ENCODE data around the gene VAPA. TPM values are rescaled to one million over a fixed set of nuclear protein-coding genes. Genes with fewer than 3 reads are reported as not detected.
A peak's percentile ranks its signal among the peaks of the same experiment; 100 is the strongest.

The VAPA gene
- total and polyA plus RNA-seq, 9 of the 15 experiments (the other 6 are each of a cell fraction or from before 2014, with no cell fraction given) = 219 to 902 (median 526) TPM

DNA sequence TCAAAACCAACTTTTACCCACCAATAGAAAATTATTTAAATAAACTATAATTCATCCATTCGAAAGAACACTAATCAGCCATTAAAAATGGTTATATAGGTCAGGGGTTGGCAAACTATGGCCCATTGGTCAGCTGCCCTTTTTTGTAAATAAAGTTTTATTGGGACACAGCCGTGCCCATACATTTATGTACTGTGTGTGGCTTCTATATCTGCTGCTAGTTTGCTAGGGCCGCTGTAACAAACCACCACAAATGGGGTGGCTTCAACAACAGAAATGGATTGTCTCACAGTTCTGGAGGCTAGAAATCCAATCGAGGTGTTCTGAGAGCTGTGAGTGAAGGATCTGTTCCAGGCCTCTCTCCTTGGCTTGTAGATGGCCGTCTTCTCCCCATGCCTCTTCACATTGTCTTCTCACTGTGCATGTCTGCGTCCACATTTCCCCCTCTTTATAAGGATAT is 35.0 kb upstream of the VAPA start (continued):
- TF ChIP-seq, protein P1, sequence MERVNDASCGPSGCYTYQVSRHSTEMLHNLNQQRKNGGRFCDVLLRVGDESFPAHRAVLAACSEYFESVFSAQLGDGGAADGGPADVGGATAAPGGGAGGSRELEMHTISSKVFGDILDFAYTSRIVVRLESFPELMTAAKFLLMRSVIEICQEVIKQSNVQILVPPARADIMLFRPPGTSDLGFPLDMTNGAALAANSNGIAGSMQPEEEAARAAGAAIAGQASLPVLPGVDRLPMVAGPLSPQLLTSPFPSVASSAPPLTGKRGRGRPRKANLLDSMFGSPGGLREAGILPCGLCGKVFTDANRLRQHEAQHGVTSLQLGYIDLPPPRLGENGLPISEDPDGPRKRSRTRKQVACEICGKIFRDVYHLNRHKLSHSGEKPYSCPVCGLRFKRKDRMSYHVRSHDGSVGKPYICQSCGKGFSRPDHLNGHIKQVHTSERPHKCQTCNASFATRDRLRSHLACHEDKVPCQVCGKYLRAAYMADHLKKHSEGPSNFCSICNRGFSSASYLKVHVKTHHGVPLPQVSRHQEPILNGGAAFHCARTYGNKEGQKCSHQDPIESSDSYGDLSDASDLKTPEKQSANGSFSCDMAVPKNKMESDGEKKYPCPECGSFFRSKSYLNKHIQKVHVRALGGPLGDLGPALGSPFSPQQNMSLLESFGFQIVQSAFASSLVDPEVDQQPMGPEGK (CRISPR knock-in tag; IDR thresholded peaks at IDR 0.05; ENCODE audit: borderline replicate concordance) = no peak
- TF ChIP-seq FOXP1 (CRISPR knock-in tag; IDR thresholded peaks at IDR 0.05) (no peak), ZNF57 (CRISPR knock-in tag; IDR thresholded peaks at IDR 0.05) (no peak), ZBTB1 (CRISPR knock-in tag; IDR thresholded peaks at IDR 0.05; ENCODE audit: borderline replicate concordance, low read depth) (no peak), ZC3H8 (IDR thresholded peaks at IDR 0.05) (no peak), YY1 (IDR thresholded peaks at IDR 0.05; ENCODE audit: borderline replicate concordance in 1 of 3, control insufficient read depth in 1 of 3, extremely low read depth in 1 of 3, insufficient read depth in 3 of 3, insufficient read length in 1 of 3, insufficient replicate concordance in 2 of 3, low read depth in 1 of 3, low read length in 2 of 3) (no peak), CBX2 (IDR thresholded peaks at IDR 0.05; ENCODE audit: insufficient read depth, low read length, poor library complexity, severe bottlenecking) (no peak), RHOXF2B (CRISPR knock-in tag; conservative IDR thresholded peaks at IDR 0.05) (no peak), RCOR1 (IDR thresholded peaks at IDR 0.05; ENCODE audit: borderline replicate concordance in 1 of 2, low read depth in 2 of 2, low read length in 2 of 2) (no peak), SMARCE1 (IDR thresholded peaks at IDR 0.05) (no peak), DIDO1 (tag; IDR thresholded peaks at IDR 0.05; ENCODE audit: low read depth) (no peak), RAD51 (IDR thresholded peaks at IDR 0.05; ENCODE audit: borderline replicate concordance, low read depth) (no peak), KAT7 (CRISPR knock-in tag; IDR thresholded peaks at IDR 0.05; ENCODE audit: borderline replicate concordance) (no peak), NFATC3 (IDR thresholded peaks at IDR 0.05) (no peak), GTF2E2 (tag; IDR thresholded peaks at IDR 0.05) (peak; percentile 6; the same call in 1 of the 2 replicates)
- TF ChIP-seq, protein P2, sequence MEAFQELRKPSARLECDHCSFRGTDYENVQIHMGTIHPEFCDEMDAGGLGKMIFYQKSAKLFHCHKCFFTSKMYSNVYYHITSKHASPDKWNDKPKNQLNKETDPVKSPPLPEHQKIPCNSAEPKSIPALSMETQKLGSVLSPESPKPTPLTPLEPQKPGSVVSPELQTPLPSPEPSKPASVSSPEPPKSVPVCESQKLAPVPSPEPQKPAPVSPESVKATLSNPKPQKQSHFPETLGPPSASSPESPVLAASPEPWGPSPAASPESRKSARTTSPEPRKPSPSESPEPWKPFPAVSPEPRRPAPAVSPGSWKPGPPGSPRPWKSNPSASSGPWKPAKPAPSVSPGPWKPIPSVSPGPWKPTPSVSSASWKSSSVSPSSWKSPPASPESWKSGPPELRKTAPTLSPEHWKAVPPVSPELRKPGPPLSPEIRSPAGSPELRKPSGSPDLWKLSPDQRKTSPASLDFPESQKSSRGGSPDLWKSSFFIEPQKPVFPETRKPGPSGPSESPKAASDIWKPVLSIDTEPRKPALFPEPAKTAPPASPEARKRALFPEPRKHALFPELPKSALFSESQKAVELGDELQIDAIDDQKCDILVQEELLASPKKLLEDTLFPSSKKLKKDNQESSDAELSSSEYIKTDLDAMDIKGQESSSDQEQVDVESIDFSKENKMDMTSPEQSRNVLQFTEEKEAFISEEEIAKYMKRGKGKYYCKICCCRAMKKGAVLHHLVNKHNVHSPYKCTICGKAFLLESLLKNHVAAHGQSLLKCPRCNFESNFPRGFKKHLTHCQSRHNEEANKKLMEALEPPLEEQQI (IDR thresholded peaks at IDR 0.05) = no peak
- TF ChIP-seq, protein P3, sequence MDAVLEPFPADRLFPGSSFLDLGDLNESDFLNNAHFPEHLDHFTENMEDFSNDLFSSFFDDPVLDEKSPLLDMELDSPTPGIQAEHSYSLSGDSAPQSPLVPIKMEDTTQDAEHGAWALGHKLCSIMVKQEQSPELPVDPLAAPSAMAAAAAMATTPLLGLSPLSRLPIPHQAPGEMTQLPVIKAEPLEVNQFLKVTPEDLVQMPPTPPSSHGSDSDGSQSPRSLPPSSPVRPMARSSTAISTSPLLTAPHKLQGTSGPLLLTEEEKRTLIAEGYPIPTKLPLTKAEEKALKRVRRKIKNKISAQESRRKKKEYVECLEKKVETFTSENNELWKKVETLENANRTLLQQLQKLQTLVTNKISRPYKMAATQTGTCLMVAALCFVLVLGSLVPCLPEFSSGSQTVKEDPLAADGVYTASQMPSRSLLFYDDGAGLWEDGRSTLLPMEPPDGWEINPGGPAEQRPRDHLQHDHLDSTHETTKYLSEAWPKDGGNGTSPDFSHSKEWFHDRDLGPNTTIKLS (IDR thresholded peaks at IDR 0.05; ENCODE audit: borderline replicate concordance, low read depth) = no peak
- TF ChIP-seq, protein P4, sequence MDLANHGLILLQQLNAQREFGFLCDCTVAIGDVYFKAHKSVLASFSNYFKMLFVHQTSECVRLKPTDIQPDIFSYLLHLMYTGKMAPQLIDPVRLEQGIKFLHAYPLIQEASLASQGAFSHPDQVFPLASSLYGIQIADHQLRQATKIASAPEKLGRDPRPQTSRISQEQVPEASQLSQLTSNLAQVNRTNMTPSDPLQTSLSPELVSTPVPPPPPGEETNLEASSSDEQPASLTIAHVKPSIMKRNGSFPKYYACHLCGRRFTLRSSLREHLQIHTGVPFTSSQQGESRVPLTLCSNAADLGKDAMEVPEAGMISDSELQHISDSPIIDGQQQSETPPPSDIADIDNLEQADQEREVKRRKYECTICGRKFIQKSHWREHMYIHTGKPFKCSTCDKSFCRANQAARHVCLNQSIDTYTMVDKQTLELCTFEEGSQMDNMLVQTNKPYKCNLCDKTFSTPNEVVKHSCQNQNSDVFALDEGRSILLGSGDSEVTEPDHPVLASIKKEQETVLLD (IDR thresholded peaks at IDR 0.05) = 0 out of 2 replicates have a peak, but pooled peaks have one; percentile 27
- TF ChIP-seq, protein P5, sequence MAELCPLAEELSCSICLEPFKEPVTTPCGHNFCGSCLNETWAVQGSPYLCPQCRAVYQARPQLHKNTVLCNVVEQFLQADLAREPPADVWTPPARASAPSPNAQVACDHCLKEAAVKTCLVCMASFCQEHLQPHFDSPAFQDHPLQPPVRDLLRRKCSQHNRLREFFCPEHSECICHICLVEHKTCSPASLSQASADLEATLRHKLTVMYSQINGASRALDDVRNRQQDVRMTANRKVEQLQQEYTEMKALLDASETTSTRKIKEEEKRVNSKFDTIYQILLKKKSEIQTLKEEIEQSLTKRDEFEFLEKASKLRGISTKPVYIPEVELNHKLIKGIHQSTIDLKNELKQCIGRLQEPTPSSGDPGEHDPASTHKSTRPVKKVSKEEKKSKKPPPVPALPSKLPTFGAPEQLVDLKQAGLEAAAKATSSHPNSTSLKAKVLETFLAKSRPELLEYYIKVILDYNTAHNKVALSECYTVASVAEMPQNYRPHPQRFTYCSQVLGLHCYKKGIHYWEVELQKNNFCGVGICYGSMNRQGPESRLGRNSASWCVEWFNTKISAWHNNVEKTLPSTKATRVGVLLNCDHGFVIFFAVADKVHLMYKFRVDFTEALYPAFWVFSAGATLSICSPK (IDR thresholded peaks at IDR 0.05; ENCODE audit: borderline replicate concordance) = no peak
